GM18861 (cell line): ENCODE data around the gene PCDH9.

Experiments used
- ATAC-seq: cut with Tn5 transposase; IDR thresholded peaks from one replicate; pipeline ENCODE4 v1.9.1; 2021; ENCODE audit not compliant: unreplicated experiment

Gene PCDH9

DNA sequence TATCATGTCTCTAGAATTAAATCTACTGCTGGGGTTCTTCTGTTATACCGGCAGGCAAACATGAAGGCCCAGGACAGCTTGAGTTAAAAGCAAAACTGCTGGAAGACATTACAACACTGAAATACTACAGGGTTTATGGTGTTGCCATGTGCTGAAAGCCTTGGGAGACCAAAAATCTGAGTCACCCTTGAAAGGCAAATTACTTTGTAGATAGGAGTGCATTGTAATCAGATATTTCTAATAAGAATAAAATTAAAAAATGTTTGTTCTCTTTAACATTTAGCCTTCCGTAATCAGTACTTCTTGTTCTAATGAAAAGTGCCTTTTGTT lies 181.3 kb downstream of the PCDH9 start:
- no peak for ATAC-seq

DNA sequence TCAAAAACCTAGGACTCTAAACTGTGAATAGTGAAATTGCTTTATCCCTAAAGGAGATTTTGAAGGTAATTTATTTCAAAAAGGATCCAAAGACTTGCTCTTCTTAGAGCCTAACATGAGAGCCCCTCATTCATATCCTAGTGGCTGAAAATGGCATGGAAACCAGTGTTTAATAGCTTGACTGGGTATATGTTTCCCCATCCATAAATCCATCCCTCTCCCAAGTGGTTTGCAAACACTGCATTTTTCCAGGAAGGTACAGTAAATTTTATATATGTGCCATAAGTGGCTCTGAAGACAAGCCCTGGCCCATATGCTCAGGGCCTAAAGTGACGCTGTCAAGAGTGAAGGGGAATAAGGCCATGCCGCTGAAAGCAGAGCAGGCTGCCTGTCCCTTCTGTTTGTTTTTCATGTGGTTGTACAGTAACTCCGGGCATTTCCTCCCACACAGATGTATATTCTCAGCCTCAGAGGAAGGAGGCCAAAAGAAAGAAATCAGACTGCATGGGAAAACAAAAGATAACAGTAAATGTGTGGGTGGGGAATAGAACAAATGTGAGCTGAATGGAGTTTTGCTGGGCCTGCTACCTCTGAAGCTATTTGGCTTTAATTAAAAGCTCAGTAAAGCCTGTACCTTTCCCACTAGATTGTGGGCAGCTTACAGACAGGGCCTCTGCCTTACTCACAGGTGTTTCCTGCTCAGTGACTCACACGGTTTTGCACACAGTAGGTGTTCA lies 181.9 kb downstream of the PCDH9 start:
- no peak for ATAC-seq

DNA sequence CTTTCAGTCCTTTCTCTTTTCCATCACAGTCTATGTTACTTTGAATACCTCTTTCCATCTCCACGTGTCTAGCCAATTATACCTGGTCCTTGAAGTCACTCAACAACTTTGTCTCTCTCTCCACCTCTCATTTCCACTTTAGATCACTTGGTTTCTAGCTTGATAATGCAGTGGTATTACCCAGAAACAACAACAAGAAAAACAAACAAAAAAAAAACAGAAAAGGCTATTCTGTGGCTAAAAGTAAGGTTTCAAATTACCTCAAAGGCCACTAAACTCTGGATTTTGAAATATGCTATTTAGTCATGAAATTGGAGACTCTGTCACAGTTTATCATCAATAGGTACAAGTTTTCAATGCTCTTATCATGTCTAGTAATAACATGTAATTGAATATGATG lies 184.8 kb downstream of the PCDH9 start:
- no peak for ATAC-seq

DNA sequence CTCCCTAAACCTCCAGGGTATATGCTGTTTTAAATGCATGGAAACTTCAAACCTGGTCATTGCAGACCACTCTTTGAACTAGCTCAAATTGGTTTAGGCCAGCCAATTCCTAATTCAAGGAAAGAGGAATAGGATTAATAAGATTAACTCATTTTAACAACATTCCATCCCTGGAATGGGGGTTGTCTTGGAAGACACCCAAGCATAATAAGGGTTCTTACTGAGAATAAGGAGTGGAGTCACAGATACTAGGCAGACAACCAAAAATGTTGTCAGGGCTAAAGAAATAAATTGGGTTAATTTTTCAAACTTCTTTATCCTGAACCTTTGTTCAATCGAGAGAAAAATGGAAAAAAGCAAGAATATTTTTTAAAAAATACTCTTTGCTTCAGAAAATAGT lies 186.2 kb downstream of the PCDH9 start:
- no peak for ATAC-seq

DNA sequence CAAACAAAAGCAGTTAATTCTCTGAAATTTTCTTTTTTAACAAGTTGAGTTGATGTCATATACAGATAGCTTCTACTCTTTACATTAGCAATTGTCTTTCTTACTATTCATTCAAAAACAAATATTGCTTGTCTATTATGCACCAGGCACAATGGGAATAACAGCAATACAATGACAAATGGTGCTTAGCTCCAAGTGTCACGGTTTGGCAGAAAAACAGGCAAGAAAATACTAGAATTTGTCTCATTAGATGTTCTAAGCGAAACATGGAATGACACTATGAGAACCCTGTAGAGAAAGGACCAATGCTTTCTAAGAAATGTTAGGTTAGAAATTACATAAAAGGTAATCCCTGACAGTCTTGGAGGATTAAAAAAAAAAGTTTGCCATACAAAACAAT lies 187.6 kb downstream of the PCDH9 start:
- no peak for ATAC-seq

DNA sequence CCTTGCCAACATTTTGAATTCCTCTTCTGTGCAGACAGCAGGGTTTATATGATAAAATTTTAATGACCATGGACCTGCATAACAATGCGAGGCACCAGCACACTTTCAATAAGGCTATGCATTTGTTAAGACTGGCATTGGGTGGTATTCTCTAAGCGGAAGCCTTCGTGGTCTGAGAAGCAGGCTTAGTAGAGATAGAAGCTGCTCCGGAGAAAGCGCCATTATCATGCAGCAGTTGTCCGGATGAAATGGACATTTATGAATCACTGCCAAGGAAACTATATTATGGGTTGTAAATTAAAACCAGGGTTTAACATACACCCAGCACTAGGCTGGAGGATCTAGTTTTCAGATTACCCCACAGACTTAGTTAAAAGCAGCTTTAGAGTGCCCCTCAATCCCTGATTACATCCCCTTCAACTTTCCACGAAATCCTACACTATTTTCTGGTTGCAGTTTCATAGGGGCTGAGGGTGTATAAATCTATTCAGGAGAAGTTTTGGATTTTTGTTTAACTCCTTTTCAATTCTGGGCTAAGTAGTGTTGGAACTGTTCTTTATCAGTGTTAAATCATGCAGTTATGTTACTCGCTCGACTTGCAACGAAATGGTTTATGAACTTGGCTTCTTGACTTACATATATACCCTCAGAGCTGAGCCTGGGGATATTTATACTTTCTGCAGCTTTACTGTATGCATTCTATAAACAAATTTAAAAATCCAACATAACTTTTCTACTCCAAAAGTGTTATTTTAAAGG lies 193.3 kb downstream of the PCDH9 start:
- ATAC-seq = no peak

DNA sequence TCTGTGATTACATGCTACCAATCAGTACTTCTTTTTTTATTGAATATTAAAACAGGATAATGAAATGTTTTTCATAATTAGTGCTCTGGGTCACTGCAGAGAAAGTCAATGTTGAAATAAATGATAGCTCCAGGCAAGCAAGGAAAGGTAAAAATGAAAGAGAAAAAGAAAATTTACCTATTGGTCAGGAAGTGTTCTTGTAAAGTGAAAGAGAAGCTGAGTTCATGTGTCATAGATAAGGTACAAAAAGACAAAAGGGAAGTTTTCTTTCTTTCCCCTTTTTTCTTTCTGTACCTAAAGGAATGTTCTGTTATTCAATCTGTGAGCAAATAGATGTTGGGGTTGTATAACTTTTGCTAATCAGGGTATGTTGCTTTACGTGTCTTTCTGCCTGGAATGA lies 197.0 kb downstream of the PCDH9 start:
- ATAC-seq = no peak

DNA sequence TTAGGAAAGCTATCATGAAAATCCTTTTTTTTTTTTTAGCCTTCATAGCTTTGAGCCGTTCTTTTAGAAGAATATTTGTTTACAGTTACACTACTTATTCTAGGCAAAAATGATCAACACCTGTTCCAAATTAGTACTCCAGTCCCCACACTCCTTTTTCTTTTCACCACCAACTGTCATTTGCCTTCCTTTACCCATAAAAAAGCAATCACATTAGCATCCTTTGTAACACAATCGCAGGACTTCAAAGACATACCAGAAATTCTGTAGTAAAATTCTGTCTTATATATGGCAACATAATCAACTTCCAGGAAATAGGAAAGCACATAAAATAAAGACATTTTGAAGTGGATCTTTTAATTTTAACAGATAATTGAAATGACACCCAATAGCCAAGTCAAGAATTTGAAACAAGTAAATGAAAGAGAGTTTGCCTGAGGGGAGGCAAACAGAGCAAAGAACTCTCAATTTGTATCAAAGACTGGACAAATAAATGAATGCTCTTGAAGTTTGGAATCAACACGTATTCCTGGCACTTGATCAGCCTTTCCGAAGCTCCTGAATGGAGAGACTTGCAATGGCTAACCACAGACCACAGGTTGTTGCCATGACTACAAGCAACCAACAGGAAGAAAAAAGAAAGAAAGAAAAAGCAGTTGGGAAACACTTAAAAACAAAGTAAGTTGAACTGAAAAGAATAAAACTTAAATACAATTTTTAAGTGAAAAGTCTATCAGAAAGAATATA lies 206.8 kb downstream of the PCDH9 start:
- no peak for ATAC-seq

DNA sequence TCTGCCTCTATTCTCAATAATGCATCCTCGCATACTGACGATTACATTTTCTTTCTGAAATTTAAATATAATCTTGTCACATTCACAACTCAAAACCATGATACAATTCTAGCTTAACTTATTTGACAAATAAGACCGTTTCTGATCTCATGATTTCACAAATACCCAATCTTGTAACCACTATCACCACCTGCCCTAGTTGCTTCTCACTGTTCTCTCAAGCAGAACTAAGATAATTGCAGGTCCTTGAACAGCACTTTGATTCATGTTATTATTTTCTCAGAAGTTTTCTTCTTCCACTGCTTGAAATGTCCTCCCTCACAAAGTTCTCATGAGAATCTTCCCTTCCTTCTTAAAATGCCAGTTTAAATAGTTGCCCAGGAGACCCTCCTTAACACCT lies 211.4 kb downstream of the PCDH9 start:
- no peak for ATAC-seq

DNA sequence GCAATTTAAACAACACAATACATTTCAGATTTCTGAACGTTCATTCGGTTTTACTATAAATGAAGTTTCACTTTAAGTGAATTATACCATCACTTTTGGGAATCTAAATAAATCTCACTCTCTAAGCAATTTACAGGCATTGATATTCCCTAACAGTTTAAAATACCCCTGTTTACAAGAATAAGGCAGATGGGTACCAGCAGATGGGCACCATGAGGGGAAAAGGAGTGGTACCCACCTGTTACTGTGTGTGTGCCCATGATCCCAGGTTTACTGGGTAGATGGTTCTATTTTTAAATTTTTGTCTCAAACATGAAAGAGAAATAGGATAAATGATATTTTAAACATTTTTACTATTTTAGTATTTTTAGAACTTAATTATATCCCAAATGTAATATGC lies 212.9 kb downstream of the PCDH9 start:
- no peak for ATAC-seq

DNA sequence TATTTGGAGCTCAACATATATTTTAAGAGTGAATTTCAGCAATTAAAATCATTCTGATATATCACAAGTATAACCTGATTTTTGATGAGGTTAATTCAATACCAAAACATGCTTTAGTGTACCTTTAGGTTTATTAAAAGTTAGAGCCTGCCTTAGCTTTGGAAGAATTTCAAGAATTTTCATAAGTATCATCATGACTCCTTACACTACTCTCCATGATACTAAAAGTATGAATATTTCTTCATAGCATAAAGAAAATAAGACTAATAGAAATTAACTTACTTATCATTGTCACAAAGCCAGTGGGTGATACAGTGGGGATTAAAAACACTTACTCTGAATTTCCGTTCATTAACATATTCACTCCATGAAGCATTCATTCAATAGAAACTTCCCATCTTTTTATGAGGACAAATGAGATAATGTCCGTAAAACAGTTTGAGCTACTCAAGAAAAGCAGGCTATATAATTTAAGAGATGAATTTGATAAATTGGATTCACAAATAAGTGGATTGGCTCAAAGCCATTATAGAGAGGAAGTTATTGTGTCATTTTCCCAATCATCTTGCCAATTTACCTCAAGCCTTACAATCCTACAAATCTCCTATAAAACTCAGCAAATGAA lies 214.0 kb downstream of the PCDH9 start:
- no peak for ATAC-seq

DNA sequence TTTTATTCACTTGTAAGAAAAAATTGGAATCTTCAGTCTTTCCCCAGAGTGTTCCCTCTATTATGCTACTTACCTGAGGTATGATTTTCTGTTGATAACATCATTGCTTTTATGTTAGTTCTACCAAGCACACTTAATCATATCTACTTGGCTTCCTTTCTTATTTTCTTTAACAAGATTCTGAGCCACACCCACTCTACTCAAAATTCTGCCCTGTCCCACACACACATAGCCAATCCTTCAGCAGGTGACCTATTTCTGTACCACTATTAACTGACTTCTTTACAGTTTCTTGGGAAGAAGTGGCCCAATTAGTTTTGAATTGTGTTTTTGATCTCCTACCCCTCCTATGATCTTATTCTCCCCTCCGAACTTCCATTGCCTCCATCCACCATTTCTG lies 215.7 kb downstream of the PCDH9 start:
- no peak for ATAC-seq

DNA sequence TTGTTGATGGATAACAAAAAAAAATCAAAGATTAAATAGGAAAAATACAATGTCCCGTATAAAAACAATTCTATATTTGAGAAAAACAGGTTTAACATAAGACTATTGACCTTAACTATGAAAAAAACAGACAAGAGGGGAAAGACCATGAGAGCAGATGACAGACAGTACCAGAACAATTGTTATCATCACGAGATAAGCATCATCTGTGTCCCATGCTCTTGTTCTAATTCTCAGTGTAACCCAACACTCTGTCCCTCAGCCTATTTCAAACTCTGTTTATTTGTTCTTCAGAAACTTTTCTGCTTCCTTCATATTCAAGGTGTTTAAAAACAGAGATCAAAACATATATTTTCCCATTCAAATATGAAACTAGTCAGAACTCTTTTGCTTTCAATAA lies 216.4 kb downstream of the PCDH9 start:
- no peak for ATAC-seq

DNA sequence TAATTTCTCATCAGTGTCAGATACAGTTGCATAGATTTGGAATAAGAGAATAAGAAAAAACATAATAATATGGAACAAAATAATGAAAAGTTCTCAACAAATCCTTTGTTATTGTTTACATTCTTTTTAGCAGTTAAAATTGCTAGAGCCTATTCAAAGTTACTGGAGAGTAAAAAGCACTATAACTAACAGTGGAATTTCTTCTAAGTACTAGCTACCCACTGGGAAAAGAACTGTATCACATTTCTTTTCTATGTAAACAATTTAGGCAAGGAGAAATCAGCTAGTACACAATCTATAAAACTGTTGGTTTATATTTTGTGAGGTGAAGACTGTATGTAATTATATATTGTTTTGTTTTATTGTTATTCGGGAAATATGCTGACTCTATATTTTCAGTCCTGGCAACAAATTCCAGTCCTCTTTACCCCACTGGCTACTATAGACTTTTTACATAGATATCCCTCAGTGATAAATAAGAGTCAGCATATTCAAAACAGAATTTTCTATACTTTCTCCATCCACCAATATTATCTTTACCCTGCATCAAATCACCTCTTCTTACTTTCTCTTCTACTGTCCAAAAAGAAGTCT lies 222.0 kb downstream of the PCDH9 start:
- no peak for ATAC-seq

DNA sequence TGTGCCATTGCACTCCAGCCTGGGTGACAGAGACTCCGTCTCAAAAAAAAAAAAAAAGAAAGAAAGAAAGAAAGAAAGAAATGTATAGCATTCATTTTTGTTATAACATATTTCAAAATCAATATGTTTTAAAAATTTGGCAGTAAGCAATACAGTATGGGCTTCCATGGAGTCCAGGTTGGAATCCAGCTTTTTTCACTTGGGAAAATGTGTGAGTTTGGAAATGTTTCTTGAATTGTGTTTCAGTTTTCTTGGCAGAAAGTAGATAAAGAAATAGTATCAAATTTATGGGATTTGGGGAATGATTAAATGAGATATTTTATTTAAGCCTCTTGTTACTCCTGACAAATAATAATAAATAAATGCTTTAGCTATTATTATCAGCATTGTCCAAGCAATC lies 225.6 kb downstream of the PCDH9 start:
- ATAC-seq = no peak

DNA sequence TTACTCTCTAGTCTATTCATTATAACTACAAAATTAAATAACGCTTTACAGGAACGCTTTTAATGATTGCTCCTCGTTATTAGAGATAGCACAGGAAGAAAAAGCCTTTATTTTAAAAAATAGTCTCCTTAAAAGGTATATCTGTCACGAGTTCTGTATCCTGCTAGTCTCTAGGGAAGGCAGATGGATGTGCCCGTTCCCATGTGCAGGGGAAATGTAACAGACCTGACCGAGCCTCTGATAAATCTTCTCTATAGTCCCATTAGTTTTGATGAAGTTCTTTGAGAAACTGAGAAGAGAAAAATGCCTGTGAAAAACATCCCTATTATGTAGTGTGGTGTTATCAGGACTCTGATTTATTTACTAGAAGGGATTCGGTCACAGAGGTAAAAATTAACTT lies 226.4 kb downstream of the PCDH9 start:
- ATAC-seq = no peak

DNA sequence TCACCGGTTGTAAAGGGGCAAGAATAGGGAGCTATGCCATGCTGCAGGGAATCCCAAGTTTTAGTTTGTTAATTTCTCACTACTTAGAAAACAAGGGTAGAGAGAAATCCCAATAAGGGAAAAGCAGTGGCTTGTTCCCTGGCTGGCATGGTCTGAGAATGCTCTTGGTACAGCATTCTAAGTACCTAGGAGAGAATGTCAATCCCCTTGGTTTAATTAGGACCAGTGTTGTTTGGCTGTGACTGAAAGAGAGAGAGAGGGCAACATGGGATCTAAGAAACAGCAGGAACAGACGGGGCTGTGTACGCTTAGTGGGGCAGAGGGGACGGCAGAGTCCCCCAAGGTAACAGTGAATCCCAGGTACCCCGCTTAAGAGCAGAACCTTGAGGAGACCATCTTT lies 228.8 kb downstream of the PCDH9 start:
- ATAC-seq = no peak

DNA sequence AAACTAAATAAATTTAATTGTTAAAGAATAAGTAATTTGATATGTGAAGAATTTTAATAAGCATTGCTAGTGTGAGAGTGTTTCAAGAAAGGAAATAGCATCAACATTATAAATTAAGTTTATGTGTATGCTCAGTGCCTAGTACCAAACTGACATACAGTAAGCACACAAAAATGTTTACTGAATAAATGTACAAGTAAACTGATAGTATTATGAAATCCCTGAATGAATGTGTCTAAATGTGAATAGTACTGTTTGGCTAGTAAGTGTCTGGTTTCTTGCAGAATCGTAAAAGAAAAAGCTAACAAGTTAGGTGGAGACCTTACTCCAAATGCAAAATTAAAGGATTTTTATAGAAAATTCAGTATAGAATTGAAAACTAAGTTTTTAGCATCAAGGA lies 233.6 kb downstream of the PCDH9 start:
- no peak for ATAC-seq

DNA sequence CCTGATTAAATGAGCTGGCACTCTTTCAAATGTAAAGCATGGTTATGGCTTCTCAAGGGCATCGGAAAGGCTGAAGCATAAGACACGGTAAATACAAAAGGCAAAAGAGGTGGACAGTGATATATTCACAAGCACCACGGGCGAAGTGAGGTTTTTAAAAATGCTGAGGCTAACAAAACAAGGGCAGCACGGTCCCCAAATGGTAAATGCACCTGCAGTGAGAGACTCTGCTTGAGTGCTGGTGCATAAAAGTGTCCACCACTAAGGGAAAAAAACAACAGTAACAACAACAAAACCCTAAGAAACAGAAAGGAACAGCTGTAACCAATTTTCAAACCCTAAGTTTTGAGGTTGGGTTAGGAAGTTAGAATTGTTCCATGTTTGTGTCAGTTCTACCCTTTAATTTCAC lies 234.9 kb downstream of the PCDH9 start:
- ATAC-seq = peak; percentile 56

DNA sequence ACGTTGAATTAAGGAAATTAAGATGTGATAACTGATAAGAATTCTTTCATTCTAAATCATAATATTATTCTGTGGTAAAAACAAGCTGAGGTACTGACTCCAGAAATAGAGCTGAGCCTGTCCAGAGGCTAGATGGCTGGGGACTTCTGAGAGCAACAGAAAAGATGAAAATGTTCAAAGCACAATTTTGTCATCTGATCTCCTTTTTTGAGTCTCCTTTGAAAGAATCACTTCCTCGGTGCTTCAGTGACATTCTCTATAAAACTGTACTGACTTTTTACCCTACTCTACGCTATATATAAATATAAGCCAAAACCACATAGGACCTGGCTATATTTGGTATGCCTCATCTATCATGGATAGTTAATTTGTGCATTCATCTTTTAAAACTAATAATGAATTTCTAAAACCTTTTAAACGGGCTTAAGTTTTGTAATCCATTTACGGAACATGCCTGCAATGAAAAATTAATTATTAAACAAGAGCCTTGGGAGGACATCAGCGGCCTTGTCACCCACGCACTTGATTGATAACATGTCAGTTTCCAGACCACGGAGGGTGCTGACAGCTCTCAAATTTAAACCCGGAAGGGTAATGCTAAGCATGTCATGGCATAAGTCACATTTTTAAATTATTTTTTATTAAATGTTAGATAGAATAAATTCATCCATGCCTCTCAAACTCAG lies 235.5 kb downstream of the PCDH9 start:
- ATAC-seq = peak; percentile 30

DNA sequence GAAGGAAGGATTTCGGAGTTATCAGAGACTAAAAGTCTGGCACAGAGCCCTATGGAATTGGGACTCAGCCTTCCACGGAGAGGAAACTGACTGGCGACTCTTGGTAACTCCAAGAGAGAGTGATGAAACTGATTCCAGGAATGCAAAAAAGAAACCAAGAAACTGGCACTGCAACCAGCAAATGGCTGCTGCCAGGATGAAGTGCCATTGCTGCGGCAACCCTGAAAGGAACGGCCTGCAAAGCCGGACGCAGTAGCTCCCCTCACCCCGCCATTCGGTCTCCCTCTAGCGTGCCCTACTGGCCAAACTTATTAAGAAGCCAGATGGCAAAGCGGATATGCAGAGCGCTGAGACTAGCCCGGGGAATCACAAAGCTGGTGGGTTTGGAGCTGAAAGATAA lies 236.0 kb downstream of the PCDH9 start:
- ATAC-seq = peak; percentile 86
